GM23338 (cell line): Measurements from ENCODE around the gene TMPRSS3. TPM values are rescaled to one million over a fixed set of nuclear protein-coding genes. Genes with fewer than 3 reads are reported as not detected.

Experiments used
- ATAC-seq: fragments of 200-7000 bp; cut with Tn5 transposase; 3 replicates; pipeline ENCODE4 v1.9.1; 2020
- DNase-seq: peaks from one replicate; pipeline ENCODE4 v3.0.0-alpha.2; 2015; ENCODE audit warnings: low spot score
- H2AFZ ChIP-seq: fragments of 200-600 bp; sonication (generic); 2 replicates; pipeline ENCODE4 v1.8.0; 2016; ENCODE audit warnings: antibody characterized with exemption, mild to moderate bottlenecking, moderate library complexity
- H3F3A ChIP-seq: fragments of 200-600 bp; sonication (generic); replicated peaks from 2 replicates; pipeline ENCODE4 v1.8.0; 2017; ENCODE audit warnings: antibody characterized with exemption, mixed run types, low read depth
- H3K27ac ChIP-seq: fragments of 200-600 bp; sonication (generic); 2 replicates; pipeline ENCODE4 v1.6.1; 2016; ENCODE audit warnings: low read depth
- H3K27me3 ChIP-seq: fragments of 200-600 bp; sonication (generic); 2 replicates; pipeline ENCODE4 v1.8.0; 2016; ENCODE audit warnings: mild to moderate bottlenecking, mixed run types, moderate library complexity; ENCODE audit not compliant: insufficient read depth
- H3K36me3 ChIP-seq: fragments of 200-600 bp; sonication (generic); 2 replicates; pipeline ENCODE4 v1.8.0; 2016; ENCODE audit warnings: mild to moderate bottlenecking; ENCODE audit not compliant: insufficient read depth
- H3K4me1 ChIP-seq: fragments of 200-600 bp; sonication (generic); 2 replicates; pipeline ENCODE4 v1.8.0; 2016; ENCODE audit warnings: mild to moderate bottlenecking, moderate library complexity; ENCODE audit not compliant: insufficient read depth
- H3K4me2 ChIP-seq: fragments of 200-600 bp; sonication (generic); 2 replicates; pipeline ENCODE4 v1.7.1; 2017; ENCODE audit warnings: mixed run types
- H3K4me3 ChIP-seq: fragments of 200-600 bp; sonication (generic); 2 replicates; pipeline ENCODE4 v1.6.1; 2016; ENCODE audit warnings: mixed run types
- H3K79me2 ChIP-seq: fragments of 200-600 bp; sonication (generic); replicated peaks from 2 replicates; pipeline ENCODE4 v1.8.0; 2017; ENCODE audit warnings: mild to moderate bottlenecking; ENCODE audit not compliant: insufficient read depth
- H3K9me2 ChIP-seq: fragments of 200-600 bp; sonication (generic); 2 replicates; pipeline ENCODE4 v1.8.0; 2017; ENCODE audit not compliant: insufficient read depth
- H4K20me1 ChIP-seq: fragments of 200-600 bp; sonication (generic); replicated peaks from 2 replicates; pipeline ENCODE4 v1.8.0; 2017; ENCODE audit warnings: mild to moderate bottlenecking; ENCODE audit not compliant: insufficient read depth
- H3K27ac Mint-ChIP-seq: 2 replicates; pipeline ENCODE4 v1.8.0; 2020; ENCODE audit warnings: inconsistent platforms, mild to moderate bottlenecking, moderate library complexity, mixed read lengths
- H3K27me3 Mint-ChIP-seq: 3 replicates; pipeline ENCODE4 v1.8.0; 2022; ENCODE audit warnings: low read depth, mild to moderate bottlenecking, moderate library complexity, mixed read lengths, inconsistent platforms; ENCODE audit not compliant: insufficient read depth, poor library complexity
- H3K36me3 Mint-ChIP-seq: 3 replicates; pipeline ENCODE4 v1.8.0; 2021; ENCODE audit warnings: low read depth, mild to moderate bottlenecking, inconsistent platforms, moderate library complexity, mixed read lengths
- H3K4me1 Mint-ChIP-seq: 3 replicates; pipeline ENCODE4 v1.8.0; 2020; ENCODE audit warnings: mild to moderate bottlenecking, inconsistent platforms, mixed read lengths
- H3K4me3 Mint-ChIP-seq: 3 replicates; pipeline ENCODE4 v1.8.0; 2021; ENCODE audit warnings: moderate library complexity, mild to moderate bottlenecking, inconsistent platforms, mixed read lengths
- H3K9me3 Mint-ChIP-seq: 3 replicates; pipeline ENCODE4 v1.8.0; 2020; ENCODE audit warnings: moderate library complexity, mild to moderate bottlenecking, inconsistent platforms, mixed read lengths
- CREB1 ChIP-seq: fragments of 250-450 bp; sonication (Bioruptor Pico); IDR thresholded peaks from 2 replicates; pipeline ENCODE4 v1.5.0; 2020; ENCODE audit warnings: low read depth, mild to moderate bottlenecking, moderate library complexity
- CTCF ChIP-seq, 2 experiments: fragments of 200-600 bp in 1 of 2; sonication (generic) in 1 of 2; conservative IDR thresholded peaks; 2 replicates each; pipeline versions ENCODE4 v1.5.1 to v1.6.1; 2016 to 2017; ENCODE audit warnings: antibody characterized with exemption in 2 of 2, low read depth in 2 of 2, mild to moderate bottlenecking in 2 of 2, moderate library complexity in 1 of 2
- ETS1 ChIP-seq: IDR thresholded peaks from 2 replicates; pipeline ENCODE4 v1.6.1; 2016; ENCODE audit warnings: antibody characterized with exemption
- EZH2 ChIP-seq: fragments of 200-600 bp; sonication (generic); IDR thresholded peaks from one replicate; pipeline ENCODE4 v1.8.0; 2017; ENCODE audit warnings: antibody characterized with exemption, mild to moderate bottlenecking, low read depth; ENCODE audit not compliant: unreplicated experiment
- JUNB ChIP-seq: IDR thresholded peaks from one replicate; pipeline ENCODE4 v1.6.1; 2016; ENCODE audit warnings: antibody characterized with exemption; ENCODE audit not compliant: unreplicated experiment
- NANOG ChIP-seq: IDR thresholded peaks from 2 replicates; pipeline ENCODE4 v1.6.1; 2016; ENCODE audit warnings: antibody characterized with exemption, borderline replicate concordance
- POLR2AphosphoS5 ChIP-seq: IDR thresholded peaks from 2 replicates; pipeline ENCODE4 v1.6.1; 2016; ENCODE audit warnings: antibody characterized with exemption, low read depth
- REST ChIP-seq: IDR thresholded peaks from one replicate; pipeline ENCODE4 v1.6.1; 2018; ENCODE audit warnings: antibody characterized with exemption; ENCODE audit not compliant: unreplicated experiment
- STAT1 ChIP-seq: IDR thresholded peaks from one replicate; pipeline ENCODE4 v1.6.1; 2016; ENCODE audit warnings: antibody characterized with exemption; ENCODE audit not compliant: unreplicated experiment
- ZNF114 ChIP-seq: fragments of 250-450 bp; sonication (Bioruptor Pico); IDR thresholded peaks from 2 replicates; pipeline ENCODE4 v1.5.0; 2020; ENCODE audit warnings: mild to moderate bottlenecking, moderate library complexity
- ZNF331 ChIP-seq: fragments of 250-450 bp; sonication (Bioruptor Pico); IDR thresholded peaks from 2 replicates; pipeline ENCODE4 v1.5.0; 2020; ENCODE audit warnings: low read depth, mild to moderate bottlenecking, moderate library complexity
- polyA plus RNA-seq: library from polyadenylated mRNA; unstranded; fragments of >200 nt; fragmentation: Nextera tagmentation; extraction: Ambion mirVana; gene quantifications from 2 replicates; pipeline ENCODE4 v1.2.1, GENCODE V29; 2016
- total RNA-seq: library from RNA; depleted of rRNA; stranded (reverse); fragments of >200 nt; shearing (Covaris generic); gene quantifications from 2 replicates; pipeline ENCODE4 v1.2.3, GENCODE V29; 2014

The TMPRSS3 gene
- total and polyA plus RNA-seq, 2 experiments from 2014 or later, result 0.17 TPM; not detected in 1

GRCh38 chr21:42340187-42341050 lies 55.4 kb downstream of the TMPRSS3 start:
- H3K4me3 Mint-ChIP-seq, result no peak overlapping the region
- H3K9me2 ChIP-seq, result no peaks in the 10 kb centered on the region
- H3K4me1 Mint-ChIP-seq, result peaks cover 31% of the 10 kb centered on the region; the same call in 2 of the 3 replicates
- no peak overlapping the region for H2AFZ ChIP-seq
- peaks cover 17% of the 10 kb centered on the region for H3K27me3 Mint-ChIP-seq
- H3K27ac Mint-ChIP-seq, result no peak overlapping the region
- H3K4me1 ChIP-seq, result peaks cover 10% of the 10 kb centered on the region; the same call in 1 of the 2 replicates
- ATAC-seq (no peak), DNase-seq (no peak)
- H3K36me3 Mint-ChIP-seq, result no peaks in the 10 kb centered on the region
- no peaks in the 10 kb centered on the region; the same call in 1 of the 2 replicates for H3F3A ChIP-seq
- no peak overlapping the region for H3K4me3 ChIP-seq
- H3K79me2 ChIP-seq, result no peaks in the 10 kb centered on the region
- no peak for TF ChIP-seq CTCF (conservative IDR thresholded peaks at IDR 0.05; ENCODE audit: low read depth in 2 of 2)
- no peak for TF ChIP-seq ZNF114 (CRISPR knock-in tag)
- TF ChIP-seq CREB1 (CRISPR knock-in tag), result no peak
- TF ChIP-seq JUNB, result no peak
- no peak for TF ChIP-seq NANOG
- TF ChIP-seq ZNF331 (CRISPR knock-in tag), result no peak
- TF ChIP-seq EZH2, result no peak
- TF ChIP-seq STAT1, result no peak
- no peak for TF ChIP-seq POLR2AphosphoS5
- TF ChIP-seq REST, result no peak
- TF ChIP-seq ETS1, result no peak
- no peaks in the 10 kb centered on the region for H3K9me3 Mint-ChIP-seq
- H3K27me3 ChIP-seq, result no peaks in the 10 kb centered on the region
- no peaks in the 10 kb centered on the region for H4K20me1 ChIP-seq
- H3K27ac ChIP-seq, result no peak overlapping the region
- H3K4me2 ChIP-seq, result no peak overlapping the region
- no peaks in the 10 kb centered on the region for H3K36me3 ChIP-seq
